HG02642 (cell line): ENCODE data around the gene FANCC.

Experiments used
- ATAC-seq: cut with Tn5 transposase; IDR thresholded peaks from one replicate; pipeline ENCODE4 v1.9.1; 2021; ENCODE audit warnings: mild to moderate bottlenecking; ENCODE audit not compliant: unreplicated experiment, poor library complexity

Gene FANCC

DNA sequence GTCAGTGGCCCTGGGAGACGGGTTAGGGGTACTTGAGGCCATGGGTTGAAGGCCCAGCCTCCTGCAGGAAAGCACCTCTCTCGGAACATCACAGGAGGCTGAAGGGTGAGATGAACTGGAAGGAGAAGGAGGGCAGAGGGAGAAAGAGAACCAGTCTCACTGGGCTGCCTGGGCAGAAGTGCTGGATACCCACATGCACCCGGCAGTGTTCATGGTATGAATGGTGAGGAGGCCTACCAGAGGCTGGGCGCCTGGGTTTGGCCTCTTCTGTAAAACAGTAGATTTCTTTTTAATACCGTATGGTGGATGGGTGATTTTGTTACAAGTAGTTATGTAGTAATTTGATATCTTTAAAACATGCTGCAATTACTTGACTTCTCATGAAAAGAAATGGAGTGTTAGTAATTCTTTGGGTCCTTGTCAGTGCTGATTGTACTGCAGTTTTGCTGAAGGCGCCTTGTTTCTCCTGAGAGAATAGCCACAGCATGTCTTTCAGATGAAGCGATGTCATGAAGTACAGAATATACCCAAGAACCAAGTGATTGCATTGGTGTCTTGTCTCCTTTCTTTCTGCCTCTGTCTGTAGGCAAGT lies 258.6 kb downstream of the FANCC start:
- no peak for ATAC-seq

DNA sequence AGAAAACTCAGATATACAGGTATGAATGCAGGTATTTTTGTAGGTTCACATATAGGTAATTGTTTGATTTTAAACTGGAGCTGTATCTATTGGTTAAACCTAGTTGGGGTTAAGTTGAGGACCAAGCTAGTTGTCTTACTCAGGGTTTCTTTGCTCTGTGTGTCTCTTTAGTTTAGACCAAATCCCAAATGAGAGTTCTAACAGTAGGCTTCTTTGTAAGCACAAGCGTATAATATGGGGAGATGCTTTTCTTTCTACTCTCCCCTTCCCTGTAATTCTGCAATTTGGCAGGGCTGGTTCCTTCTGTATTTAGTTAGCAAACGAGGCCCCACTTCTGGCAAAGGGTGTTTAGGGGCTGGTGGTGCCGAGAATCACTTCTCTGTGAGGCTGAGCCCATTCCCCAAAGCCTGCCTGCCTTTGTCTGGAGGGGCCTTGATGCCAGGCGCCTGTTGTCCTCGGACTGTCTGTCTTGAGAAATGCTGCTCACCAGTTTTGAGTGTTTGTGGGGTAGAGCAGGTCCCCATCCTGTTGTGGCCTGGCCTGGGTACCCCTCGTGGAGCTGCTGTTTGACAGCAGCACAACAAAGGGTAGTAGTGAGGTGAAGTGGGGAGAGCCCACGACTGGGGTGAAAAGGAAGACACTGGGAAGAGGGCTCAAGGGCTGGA lies 259.3 kb downstream of the FANCC start:
- no peak for ATAC-seq

GRCh38 chr9:95057101-95057500 lies 260.4 kb downstream of the FANCC start:
- no peak for ATAC-seq

DNA sequence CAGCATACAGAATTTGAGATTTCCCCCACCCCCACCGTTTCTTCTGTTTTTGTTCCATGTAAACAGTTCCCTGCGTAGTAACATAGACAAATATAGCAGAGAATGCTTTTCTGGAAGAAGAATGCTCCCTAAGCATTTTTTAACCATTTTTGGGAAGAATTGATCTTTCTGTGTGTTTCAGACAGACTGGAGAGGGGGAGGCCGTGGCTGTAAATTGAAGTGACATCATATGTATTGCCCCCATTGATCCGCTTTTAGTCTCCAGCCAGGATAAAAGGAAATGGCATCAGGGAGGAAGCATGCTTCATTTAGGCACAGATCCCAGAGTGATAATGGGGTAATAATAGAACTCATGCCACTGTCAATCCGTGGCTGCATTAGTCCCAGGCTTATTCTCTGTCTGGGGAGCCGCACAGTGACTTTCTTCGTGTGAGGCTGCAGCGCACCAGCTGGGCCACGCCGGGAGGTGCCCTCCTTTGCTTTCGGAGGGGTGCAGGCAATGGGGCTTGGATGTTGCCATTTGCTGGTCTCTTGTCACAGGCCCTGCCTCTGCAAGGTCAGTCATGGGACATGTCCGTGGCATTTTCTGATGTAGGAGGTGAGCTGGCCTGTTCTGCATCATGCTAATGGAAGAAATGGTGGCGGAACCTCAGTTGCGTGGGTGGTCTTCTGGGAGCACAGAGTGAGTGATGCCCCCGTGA lies 261.5 kb downstream of the FANCC start:
- no peak for ATAC-seq

GRCh38 chr9:95055334-95055850 lies 262.1 kb downstream of the FANCC start:
- no peak for ATAC-seq

GRCh38 chr9:95053611-95054570 lies 263.6 kb downstream of the FANCC start:
- no peak for ATAC-seq

- ATAC-seq = no peak
These were observed 267.7 kb downstream of the FANCC start for GRCh38 chr9:95049761-95050160.
